ENCODE results near the gene MDC1.
A peak's percentile ranks its signal among the peaks of the same experiment; 100 is the strongest.
"Not testable (repeated sequence)": the region's sequence is repeated elsewhere in the genome, so short reads cannot be mapped to it uniquely, and the experiment has no call there.

The MDC1 gene

GRCh38 chr6:30717129-30717844 is at the start of gene MDC1:
TSS of gene MDC1 (minus strand) at chr6:30717281. CDS start at chr6:30715175, 2,106 bp downstream.
- DNase-seq: peak; percentile 100

- DNase-seq: no peak
Measured at GRCh38 chr6:30766461-30767157, 49.5 kb upstream of the MDC1 start.

DNA sequence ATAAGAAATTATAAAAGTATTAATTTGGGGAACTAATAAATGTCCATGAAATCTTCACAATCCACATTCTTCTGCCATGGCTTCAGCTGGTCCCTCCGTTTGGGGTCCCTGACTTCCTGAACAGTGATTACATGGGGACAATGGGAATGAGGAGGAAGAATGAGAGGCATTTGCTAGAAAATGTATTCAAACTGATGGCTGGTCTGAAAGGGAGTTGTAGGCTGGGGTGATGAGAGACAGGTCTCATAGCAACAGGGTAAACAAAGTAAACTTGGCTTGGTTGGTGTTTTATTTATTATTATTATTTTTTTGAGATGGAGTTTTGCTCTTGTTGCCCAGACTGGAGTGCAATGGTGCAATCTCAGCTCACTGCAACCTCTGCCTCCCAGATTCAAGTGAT is 48.4 kb upstream of the MDC1 start:
- not testable (repeated sequence) for DNase-seq

- not testable (repeated sequence) for DNase-seq
Measured at GRCh38 chr6:30764490-30765043, 47.5 kb upstream of the MDC1 start.

GRCh38 chr6:30763618-30764489 is 46.8 kb upstream of the MDC1 start:
- DNase-seq: peak; percentile 89

DNA sequence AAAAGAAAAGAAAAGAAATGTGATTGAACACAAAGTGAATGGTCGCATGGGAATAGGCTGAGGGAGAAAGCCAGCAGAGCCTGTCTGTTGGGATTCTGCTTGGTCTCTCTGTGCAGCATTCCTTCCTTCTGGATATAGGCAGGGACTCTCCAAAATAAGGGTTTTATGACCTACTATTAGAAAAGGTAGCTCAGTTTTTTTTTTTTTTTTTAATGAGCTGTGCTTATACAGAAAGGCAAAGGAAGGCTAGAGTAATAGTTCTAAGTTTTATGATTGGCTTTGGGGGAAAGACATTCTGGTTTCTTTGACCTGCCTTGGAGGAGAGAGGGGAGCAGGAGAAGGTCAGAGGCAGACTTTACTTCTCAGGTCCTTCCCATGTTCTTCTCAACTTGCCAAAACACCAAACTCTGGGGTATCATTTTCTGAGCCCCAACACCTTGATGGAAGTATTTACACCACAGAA is 46.1 kb upstream of the MDC1 start:
- no peak for DNase-seq

DNA sequence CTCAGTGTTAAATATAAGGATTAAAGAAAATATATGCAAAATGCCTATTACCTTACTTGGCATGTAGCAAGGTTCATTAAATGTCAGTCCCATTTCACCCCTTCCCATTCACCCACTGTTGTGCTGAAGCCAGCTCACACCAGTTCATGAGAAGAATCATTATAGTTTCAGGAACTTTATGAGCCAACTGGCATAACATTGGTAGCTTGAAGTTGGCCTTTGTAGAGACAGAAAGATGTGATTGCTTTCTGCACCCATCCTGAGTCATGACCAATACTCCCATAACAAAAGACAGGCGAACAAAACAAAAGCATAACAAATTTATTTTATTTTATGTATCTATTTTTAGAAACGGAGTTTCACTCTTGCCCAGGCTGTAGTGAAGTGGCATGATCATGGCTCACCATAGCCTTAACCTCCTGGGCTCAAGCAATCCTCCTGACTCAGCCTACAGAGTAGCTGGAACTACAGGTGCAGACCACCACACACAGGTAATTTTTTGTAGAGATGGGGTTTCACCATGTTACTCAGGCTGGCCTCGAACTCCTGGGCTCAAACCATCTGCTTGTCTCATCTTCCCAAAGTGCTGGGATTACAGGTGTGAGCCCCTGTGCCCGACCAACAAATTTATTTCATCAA is 44.8 kb upstream of the MDC1 start:
- DNase-seq: no peak

- DNase-seq: no peak
Measured at GRCh38 chr6:30760549-30760948, 43.5 kb upstream of the MDC1 start.

DNA sequence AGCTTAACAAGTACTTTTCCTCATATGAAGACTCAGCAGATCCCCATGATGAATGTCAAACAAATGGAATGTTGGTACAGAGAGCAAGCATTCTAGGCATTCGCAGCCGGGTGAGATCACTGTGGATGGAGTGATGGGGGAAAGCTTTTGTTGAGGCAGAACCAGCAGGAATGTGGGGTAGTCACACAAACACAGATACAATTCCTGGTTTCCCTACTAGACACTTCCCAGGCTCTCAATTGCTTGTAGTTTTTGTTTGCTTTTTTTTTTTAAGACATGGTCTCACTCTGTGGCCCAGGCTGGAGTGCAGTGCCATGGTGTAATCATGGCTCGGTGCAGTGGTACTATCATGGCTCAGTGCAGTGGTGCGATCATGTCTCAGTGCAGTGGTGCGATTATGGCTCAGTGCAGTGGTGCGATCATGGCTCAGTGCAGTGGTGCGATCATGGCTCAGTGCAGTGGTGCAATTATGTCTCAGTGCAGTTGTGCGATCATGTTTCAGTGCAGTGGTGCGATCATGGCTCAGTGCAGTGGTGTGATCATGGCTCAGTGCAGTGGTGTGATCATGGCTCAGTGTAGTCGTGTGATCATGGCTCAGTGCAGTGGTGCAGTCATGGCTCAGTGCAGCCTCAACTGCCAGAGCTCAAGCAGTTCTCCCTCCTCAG is 42.6 kb upstream of the MDC1 start:
- no peak for DNase-seq

GRCh38 chr6:30757261-30757904 is 40.3 kb upstream of the MDC1 start:
- DNase-seq: no peak

DNA sequence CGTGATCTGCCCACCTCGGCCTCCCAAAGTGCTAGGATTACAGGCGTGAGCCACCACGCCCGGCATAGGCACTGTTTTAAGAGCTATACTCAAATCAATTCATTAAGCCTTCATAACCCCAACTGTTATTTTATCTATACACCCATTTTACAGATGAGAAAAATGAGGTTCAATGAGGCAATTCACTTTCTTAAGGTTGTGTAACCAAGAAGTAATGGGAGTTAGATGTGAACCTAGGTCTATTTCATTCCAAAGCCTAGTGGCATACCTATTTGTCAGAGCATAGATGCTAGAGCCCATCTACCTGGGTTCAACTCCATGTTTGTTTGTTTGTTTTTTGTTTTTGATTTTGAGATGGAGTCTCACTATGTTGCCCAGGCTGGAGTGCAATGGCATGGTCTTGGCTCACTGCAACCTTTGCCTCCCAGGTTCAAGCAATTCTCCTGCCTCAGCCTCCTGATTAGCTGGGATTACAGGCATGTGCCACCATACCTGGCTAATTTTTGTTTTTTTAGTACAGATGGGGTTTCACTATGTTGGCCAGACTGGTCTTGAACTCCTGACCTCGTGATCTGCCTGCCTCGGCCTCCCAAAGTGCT is 39.4 kb upstream of the MDC1 start:
- DNase-seq: not testable (repeated sequence)

DNA sequence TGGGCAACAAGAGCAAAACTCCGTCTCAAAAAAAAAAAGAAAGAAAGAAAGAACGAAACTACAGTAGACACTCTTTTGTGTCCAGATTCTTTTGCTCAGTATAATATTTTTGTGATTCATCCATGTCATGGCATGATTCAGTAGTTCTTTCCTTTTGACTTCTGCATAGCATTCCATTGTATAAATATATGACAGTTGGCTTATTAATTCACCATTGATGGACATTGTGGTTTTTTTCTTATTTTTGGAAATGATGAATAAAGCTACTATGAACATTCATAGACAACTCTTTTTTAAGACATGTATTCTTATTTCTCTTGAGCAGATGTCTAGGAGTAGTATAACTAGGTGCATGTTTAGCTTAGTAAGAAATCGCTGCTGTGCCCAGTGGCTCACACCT is 37.5 kb upstream of the MDC1 start:
- no peak for DNase-seq

DNA sequence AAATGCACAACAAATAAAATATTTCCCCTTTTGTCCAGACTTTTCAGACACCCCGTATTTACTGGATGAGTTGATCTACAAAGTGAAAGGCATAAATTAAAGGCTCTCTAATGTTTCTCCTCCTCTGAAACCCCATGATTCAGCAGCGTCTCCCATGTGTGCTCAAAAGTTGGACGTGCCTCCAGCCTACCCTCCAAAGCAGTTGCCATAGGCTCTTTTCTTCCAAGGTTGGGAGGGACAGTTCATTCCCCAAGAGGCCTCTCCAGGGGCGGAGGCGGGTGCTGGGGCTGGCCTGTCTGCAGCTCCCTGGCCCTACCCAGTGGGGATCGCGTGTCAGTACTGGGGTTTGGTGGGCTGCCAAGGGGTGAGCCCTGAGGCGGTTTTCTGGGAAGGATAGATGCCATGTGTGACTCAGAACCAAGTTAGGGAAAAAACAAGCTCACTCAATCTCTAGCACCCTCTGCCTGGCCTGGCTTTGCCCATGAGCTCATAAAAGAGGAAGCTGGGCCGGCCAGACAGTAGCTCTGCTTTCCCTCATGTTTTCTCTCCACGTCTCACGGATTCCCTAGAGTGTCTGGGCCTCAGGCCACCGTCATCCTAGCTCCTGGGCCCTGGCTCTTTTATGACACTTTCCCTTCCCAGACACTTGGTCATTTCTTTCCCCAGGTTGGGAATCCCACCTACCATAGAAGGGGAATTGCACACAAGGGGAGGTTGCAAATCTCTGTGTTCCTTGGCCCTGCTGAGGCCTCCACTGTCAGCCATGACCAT is 35.3 kb upstream of the MDC1 start:
- no peak for DNase-seq

DNA sequence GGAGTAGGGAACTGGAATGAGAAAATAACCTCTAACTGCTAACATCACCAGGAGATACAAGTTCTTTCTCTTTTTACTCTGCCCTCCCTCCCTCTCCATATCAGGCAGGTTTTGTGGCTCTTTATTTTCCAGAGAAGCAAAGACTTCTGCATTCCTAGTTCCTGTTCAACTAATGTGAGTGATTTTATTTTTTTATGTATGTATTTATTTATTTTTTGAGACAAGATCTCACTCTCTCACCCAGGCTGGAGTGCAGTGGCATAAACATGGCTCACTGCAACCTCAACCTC is 33.2 kb upstream of the MDC1 start:
- no peak for DNase-seq

GRCh38 chr6:30749554-30750378 is 32.7 kb upstream of the MDC1 start:
- peak; percentile 15 for DNase-seq

DNA sequence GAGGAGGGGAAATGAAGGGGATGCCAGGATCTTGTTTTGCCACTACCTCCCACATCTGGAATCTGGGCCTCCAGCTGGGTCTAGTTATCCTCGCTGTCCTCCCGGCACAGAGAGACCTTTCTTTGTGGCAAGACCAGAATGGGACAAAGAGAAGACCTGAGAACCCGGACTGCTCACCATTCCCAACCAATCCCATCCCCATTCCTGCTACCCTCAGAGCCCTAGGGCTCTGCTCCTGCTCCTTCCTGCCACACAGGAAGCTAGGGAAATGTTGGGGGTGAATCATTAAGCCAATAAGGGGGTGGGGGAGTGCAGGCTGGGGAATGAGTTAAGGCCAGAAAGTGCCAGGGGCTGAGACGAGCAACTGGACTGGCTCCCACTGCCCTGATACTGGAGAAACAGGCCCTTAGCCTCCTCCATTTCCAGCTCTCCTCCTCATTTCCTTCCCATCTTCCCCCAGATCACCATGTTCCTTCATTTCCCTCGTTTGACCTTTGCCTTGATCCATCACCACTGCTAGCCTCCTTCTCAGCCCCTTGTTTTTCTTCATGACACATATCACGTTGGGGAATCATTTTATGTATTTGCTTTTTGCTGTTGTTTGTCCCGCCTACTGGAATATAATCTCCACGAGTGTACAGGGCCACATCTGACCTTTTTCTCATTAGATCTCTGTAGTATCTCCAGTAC is 31.9 kb upstream of the MDC1 start:
- DNase-seq: no peak

DNA sequence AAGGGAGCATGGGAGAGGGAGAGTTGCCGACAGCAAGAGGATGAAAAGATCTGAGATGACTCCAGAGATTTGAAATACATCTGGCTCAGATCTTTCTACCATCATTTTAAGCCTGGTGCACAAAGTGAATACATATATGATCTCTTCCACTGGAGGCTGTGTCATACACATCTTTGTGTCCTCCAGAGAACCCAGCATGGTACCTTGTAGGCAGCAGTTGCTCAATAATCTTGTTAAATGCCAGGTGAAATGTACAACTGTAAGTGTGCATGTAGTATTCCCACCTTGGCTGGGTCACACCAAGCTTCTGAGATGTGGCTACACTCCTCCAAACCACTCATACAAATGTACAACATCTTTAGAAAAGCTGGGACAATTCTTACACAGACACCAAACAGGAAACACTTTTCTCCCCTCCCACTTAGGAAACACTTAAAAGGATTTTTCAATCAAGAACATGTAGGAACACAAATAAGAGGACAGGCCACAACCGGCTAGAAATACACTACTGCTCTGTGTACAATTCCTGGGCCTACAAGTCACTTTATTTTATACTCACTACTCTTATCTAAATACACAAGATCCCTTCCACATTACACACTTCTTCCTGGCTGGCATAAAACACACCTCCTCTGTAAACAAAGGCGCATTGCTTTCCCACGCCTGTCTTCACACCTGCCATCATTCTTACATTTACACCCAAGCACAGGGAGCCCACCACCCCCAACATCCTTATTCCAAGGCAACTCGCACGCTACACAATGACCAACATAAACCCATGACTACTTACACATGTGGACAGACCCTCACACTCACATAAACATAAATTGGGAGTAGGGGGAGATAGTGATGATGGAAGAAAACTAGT is 31.1 kb upstream of the MDC1 start:
- no peak for DNase-seq

DNA sequence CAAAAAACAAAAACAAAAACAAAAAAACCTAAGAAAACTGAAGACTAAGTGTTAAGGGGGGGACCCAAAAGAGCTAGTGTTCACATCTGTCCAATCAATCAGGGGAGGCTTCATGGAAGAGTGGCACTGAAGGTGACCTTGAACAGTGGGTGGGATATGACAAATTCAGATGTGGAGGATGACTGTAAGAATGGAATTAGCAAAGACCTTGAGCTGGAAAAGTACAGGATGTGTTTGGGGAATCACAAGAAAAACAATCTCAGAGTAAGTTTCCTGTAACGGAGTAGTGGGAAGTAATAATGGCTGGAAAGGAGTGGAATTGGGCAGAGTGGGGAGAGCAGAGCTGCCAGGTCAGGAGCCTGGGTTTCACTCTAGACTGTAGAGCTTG is 30.2 kb upstream of the MDC1 start:
- DNase-seq: no peak

Data from NCI-H146 (cell line).